K562 (cell line): ENCODE measurements around the gene TRMU. TPM values are rescaled to one million over a fixed set of nuclear protein-coding genes. Genes with fewer than 3 reads are reported as not detected.

Source experiments
- ATAC-seq: fragments of 200-7000 bp; cut with Tn5 transposase; 3 replicates; pipeline ENCODE4 v1.9.1; 2020; ENCODE audit warnings: moderate library complexity
- BruUV-seq: library from RNA; stranded (reverse); fragments of 400-500 nt; replicated peaks from 2 replicates; lab custom pipeline; 2021; lab: Mats Ljungman, UMichigan
- CTCF ChIA-PET: fragments of 300-600 bp; formaldehyde crosslinking; extraction: SDS; loops from one replicate; lab custom pipeline; 2021; ENCODE audit warnings: low intra/inter-chr PET ratio; lab: Yijun Ruan, JAX
- POLR2A ChIA-PET: fragments of 300-600, 350-650 bp; sonication (Branson Sonifier 250); formaldehyde crosslinking; extraction: SDS; loops from one replicate; lab custom pipeline; 2021; ENCODE audit warnings: antibody characterized with exemption, inconsistent platforms; lab: Yijun Ruan, JAX
- DNase-seq, 4 experiments: peaks; one replicate each; pipeline versions ENCODE4 v3.0.0 to v3.0.0-alpha.2; 2011 to 2018; ENCODE audit warnings: low spot score in 3 of 4, mixed read lengths in 3 of 4; ENCODE audit errors: extremely low read depth in 1 of 4
- FAIRE-seq: peaks from 2 replicates; lab custom pipeline; 2011; peaks lifted over from hg19 to GRCh38; lab: Jason Lieb, UNC
- H2AFZ ChIP-seq: 2 replicates; pipeline ENCODE4 v1.6.0; 2011; ENCODE audit warnings: low read depth, low read length, control low read depth, inconsistent platforms
- H3K27ac ChIP-seq: fragments of 200-600 bp; 3 replicates; pipeline ENCODE4 v1.8.0; 2011; ENCODE audit warnings: low read depth, mild to moderate bottlenecking, control low read depth, inconsistent platforms, low read length, moderate library complexity, mixed read lengths; ENCODE audit errors: extremely low read depth
- H3K27me3 ChIP-seq, 2 experiments: fragments of 300-600 bp in 1 of 2; 2 replicates in 1 of 2; 3 replicates in 1 of 2; pipeline versions ENCODE4 v1.6.0 to v1.8.0; 2011; ENCODE audit warnings: inconsistent platforms in 2 of 2, low read length in 2 of 2, mild to moderate bottlenecking in 1 of 2, mixed read lengths in 1 of 2, moderate library complexity in 1 of 2; ENCODE audit not compliant: control insufficient read depth in 2 of 2, insufficient read depth in 2 of 2
- H3K36me3 ChIP-seq: fragments of 300-600 bp; 3 replicates; pipeline ENCODE4 v1.8.0; 2011; ENCODE audit warnings: mild to moderate bottlenecking, low read length, inconsistent platforms; ENCODE audit not compliant: control insufficient read depth, insufficient read depth
- H3K4me1 ChIP-seq, 2 experiments: fragments of 200-600 bp in 1 of 2; replicated peaks in 1 of 2; 2 replicates in 1 of 2; 3 replicates in 1 of 2; pipeline versions ENCODE4 v1.5.1 to v1.8.0; 2011; ENCODE audit warnings: inconsistent platforms in 2 of 2, low read length in 2 of 2, mild to moderate bottlenecking in 1 of 2, mixed read lengths in 1 of 2, moderate library complexity in 1 of 2; ENCODE audit not compliant: control insufficient read depth in 2 of 2, insufficient read depth in 2 of 2
- H3K4me2 ChIP-seq: 2 replicates; pipeline ENCODE4 v1.6.1; 2011; ENCODE audit warnings: low read length, control low read depth, inconsistent platforms, mixed read lengths; ENCODE audit not compliant: insufficient read depth
- H3K4me3 ChIP-seq: fragments of 200-600 bp; sonication (generic), shearing (Covaris generic); 2 replicates; pipeline ENCODE4 v1.5.1; 2016; ENCODE audit warnings: control low read depth, inconsistent platforms
- H3K79me2 ChIP-seq: fragments of 200-600 bp; 3 replicates; pipeline ENCODE4 v1.8.0; 2011; ENCODE audit warnings: low read length, inconsistent platforms; ENCODE audit not compliant: control insufficient read depth, insufficient read depth
- H3K9ac ChIP-seq, 2 experiments: 2 replicates each; pipeline versions ENCODE4 v1.6.0 to v1.6.1; 2011; ENCODE audit warnings: low read depth in 2 of 2, low read length in 2 of 2, control low read depth in 1 of 2, inconsistent platforms in 1 of 2, mild to moderate bottlenecking in 1 of 2, mixed read lengths in 1 of 2; ENCODE audit not compliant: insufficient read depth in 1 of 2
- H3K9me1 ChIP-seq: one replicate; pipeline ENCODE4 v1.6.0; 2011; ENCODE audit warnings: inconsistent platforms, mild to moderate bottlenecking, low read length, moderate library complexity; ENCODE audit not compliant: control insufficient read depth, insufficient read depth
- H3K9me3 ChIP-seq: replicated peaks from 2 replicates; pipeline ENCODE4 v1.5.1; 2011; ENCODE audit warnings: low read depth, low read length, inconsistent platforms; ENCODE audit not compliant: control insufficient read depth, insufficient read depth
- H4K20me1 ChIP-seq: replicated peaks from 2 replicates; pipeline ENCODE4 v1.6.1; 2011; ENCODE audit warnings: low read length, inconsistent platforms, mixed read lengths; ENCODE audit not compliant: control insufficient read depth, insufficient read depth
- ARID2 ChIP-seq: fragments of 450-650 bp; IDR thresholded peaks from 2 replicates; pipeline ENCODE4 v1.6.1; 2017; ENCODE audit warnings: antibody characterized with exemption, mild to moderate bottlenecking
- FOXP1 ChIP-seq: sonication (generic); formaldehyde crosslinking; IDR thresholded peaks from 2 replicates; pipeline ENCODE4 v1.8.0; 2022; ENCODE audit warnings: mild to moderate bottlenecking, missing genetic modification reagents
- MCM5 ChIP-seq: fragments of 450-650 bp; IDR thresholded peaks from 2 replicates; pipeline ENCODE4 v1.6.1; 2016; ENCODE audit warnings: low read depth
- OTX1 ChIP-seq: fragments of 450-650 bp; formaldehyde crosslinking; IDR thresholded peaks from 2 replicates; pipeline ENCODE4 v1.4.0; 2022; ENCODE audit warnings: mild to moderate bottlenecking
- SIX5 ChIP-seq, 2 experiments: IDR thresholded peaks; 2 replicates each; pipeline ENCODE4 v1.6.1; 2011; ENCODE audit warnings: low read length in 2 of 2, borderline replicate concordance in 1 of 2, low read depth in 1 of 2, mild to moderate bottlenecking in 1 of 2, moderate library complexity in 1 of 2; ENCODE audit not compliant: insufficient read depth in 1 of 2
- TAL1 ChIP-seq: fragments of 450-650 bp; IDR thresholded peaks from 2 replicates; pipeline ENCODE4 v1.6.1; 2016; ENCODE audit warnings: mild to moderate bottlenecking
- TCF7L2 ChIP-seq: fragments of 150-350 bp; IDR thresholded peaks from 2 replicates; pipeline ENCODE4 v1.6.1; 2016; ENCODE audit warnings: low read depth, mild to moderate bottlenecking, low read length, moderate library complexity
- ZFP30 ChIP-seq: fragments of 250-450 bp; sonication (Bioruptor Pico); IDR thresholded peaks from 2 replicates; pipeline ENCODE4 v1.8.0; 2022; ENCODE audit warnings: moderate library complexity, mild to moderate bottlenecking, inconsistent platforms, borderline replicate concordance
- ZNF431 ChIP-seq: sonication (generic); formaldehyde crosslinking; IDR thresholded peaks from 2 replicates; pipeline ENCODE4 v1.8.0; 2022; ENCODE audit warnings: mild to moderate bottlenecking, missing genetic modification reagents
- ZNF589 ChIP-seq: fragments of 200-800 bp; sonication (Bioruptor generic); IDR thresholded peaks from 2 replicates; pipeline ENCODE4 v1.6.1; 2016; ENCODE audit warnings: low read depth, missing genetic modification characterization, missing compliant biosample characterization
- WGBS: fragments of 100-300 bp; shearing (Covaris generic); methylation state at CpG from one replicate; pipeline ENCODE4 v1.1.6; 2016; ENCODE audit warnings: low coverage, mixed read lengths; ENCODE audit not compliant: insufficient coverage; ENCODE audit errors: missing lambda C conversion rate; 5-methylcytosine and 5-hydroxymethylcytosine counted together
- in situ Hi-C: fragments of 300-500 bp; cut with MboI; formaldehyde crosslinking; loops from 4 replicates; pipeline ENCODE4 v1.15.0; 2018; ENCODE audit warnings: inconsistent platforms, mixed read lengths
- intact Hi-C: fragments of 100-400 bp; cut with micrococcal nuclease; formaldehyde crosslinking; loops from 2 replicates; pipeline ENCODE4 v1.14.2; 2022
- polyA plus RNA-seq, 8 experiments: library from polyadenylated mRNA; depleted of rRNA in 4 of 8; stranded (reverse) in 5 of 8; unstranded in 3 of 8; fragments of >200 nt; fragmentation: Nextera tagmentation in 2 of 8; fragmentation: Illumina TruSeq in 1 of 8; extraction: Ambion mirVana in 2 of 8; extraction: Trizol in 1 of 8; gene quantifications; 2 replicates each; pipeline versions ENCODE4 v1.2.1 to v1.2.3, GENCODE V29; 2011 to 2014; ENCODE audit warnings: inconsistent platforms in 1 of 8, missing spikeins in 1 of 8
- total RNA-seq, 7 experiments: library from RNA; depleted of rRNA in 6 of 7; stranded (reverse); fragments of >200 nt in 6 of 7; fragmentation: Illumina TruSeq in 2 of 7; extraction: Trizol in 2 of 7; gene quantifications; 2 replicates each; pipeline versions ENCODE4 v1.2.1 to v1.2.3, GENCODE V29; 2011 to 2021; ENCODE audit warnings: low replicate concordance in 1 of 7
- TF ChIP-seq, protein P1 (sequence below), 2 experiments: fragments of 450-650 bp; IDR thresholded peaks; 2 replicates each; pipeline ENCODE4 v1.6.1; 2018; ENCODE audit warnings: mild to moderate bottlenecking in 2 of 2, low read depth in 1 of 2; ENCODE audit not compliant: partially characterized antibody in 2 of 2
- TF ChIP-seq, protein P2 (sequence below), 3 experiments: fragments of 200-800 bp in 1 of 3; fragments of 250-450 bp in 1 of 3; fragments of 450-650 bp in 1 of 3; sonication (Bioruptor Pico) in 1 of 3; sonication (Bioruptor generic) in 1 of 3; formaldehyde crosslinking in 1 of 3; IDR thresholded peaks; 2 replicates each; pipeline versions ENCODE4 v1.6.1 to v1.8.0; 2016 to 2022; ENCODE audit warnings: mild to moderate bottlenecking in 2 of 3, missing genetic modification characterization in 2 of 3, missing compliant biosample characterization in 1 of 3, moderate library complexity in 1 of 3

The TRMU gene
- total and polyA plus RNA-seq, 9 of the 15 experiments (the other 6 are each of a cell fraction or from before 2014, with no cell fraction given), result 2.3 to 49.9 (median 35.3) TPM

DNA sequence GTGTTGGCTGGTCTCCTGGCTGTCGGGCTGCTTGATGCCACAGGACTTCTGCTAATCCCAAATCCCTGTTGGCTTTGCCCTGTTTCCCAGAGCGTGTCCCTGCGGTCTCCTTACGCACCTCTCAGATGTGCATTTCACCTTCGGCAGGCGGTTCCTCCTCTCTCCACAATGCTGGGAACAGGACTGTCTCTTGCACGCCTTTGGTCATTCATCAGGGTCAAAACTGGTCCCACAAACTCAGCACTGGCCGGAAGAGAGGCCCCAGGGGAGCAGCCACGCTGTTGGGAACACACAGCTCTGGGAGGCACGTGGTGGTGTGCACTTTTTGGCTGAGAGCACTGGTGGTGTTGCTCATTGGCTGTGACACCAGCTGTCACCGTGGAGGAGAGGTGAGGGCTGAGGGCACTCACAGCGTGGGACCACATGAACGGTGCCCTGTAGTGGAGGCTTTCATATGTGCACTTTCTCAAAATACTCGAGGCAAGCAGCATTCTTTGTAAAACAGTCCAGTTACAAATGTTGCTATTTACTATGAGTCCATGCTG, 15.3 kb upstream of the TRMU start (continued):
- TF ChIP-seq, protein P1, sequence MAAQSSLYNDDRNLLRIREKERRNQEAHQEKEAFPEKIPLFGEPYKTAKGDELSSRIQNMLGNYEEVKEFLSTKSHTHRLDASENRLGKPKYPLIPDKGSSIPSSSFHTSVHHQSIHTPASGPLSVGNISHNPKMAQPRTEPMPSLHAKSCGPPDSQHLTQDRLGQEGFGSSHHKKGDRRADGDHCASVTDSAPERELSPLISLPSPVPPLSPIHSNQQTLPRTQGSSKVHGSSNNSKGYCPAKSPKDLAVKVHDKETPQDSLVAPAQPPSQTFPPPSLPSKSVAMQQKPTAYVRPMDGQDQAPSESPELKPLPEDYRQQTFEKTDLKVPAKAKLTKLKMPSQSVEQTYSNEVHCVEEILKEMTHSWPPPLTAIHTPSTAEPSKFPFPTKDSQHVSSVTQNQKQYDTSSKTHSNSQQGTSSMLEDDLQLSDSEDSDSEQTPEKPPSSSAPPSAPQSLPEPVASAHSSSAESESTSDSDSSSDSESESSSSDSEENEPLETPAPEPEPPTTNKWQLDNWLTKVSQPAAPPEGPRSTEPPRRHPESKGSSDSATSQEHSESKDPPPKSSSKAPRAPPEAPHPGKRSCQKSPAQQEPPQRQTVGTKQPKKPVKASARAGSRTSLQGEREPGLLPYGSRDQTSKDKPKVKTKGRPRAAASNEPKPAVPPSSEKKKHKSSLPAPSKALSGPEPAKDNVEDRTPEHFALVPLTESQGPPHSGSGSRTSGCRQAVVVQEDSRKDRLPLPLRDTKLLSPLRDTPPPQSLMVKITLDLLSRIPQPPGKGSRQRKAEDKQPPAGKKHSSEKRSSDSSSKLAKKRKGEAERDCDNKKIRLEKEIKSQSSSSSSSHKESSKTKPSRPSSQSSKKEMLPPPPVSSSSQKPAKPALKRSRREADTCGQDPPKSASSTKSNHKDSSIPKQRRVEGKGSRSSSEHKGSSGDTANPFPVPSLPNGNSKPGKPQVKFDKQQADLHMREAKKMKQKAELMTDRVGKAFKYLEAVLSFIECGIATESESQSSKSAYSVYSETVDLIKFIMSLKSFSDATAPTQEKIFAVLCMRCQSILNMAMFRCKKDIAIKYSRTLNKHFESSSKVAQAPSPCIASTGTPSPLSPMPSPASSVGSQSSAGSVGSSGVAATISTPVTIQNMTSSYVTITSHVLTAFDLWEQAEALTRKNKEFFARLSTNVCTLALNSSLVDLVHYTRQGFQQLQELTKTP (IDR thresholded peaks at IDR 0.05; ENCODE audit: low read depth in 1 of 2, partially characterized antibody in 2 of 2), result no peak

DNA sequence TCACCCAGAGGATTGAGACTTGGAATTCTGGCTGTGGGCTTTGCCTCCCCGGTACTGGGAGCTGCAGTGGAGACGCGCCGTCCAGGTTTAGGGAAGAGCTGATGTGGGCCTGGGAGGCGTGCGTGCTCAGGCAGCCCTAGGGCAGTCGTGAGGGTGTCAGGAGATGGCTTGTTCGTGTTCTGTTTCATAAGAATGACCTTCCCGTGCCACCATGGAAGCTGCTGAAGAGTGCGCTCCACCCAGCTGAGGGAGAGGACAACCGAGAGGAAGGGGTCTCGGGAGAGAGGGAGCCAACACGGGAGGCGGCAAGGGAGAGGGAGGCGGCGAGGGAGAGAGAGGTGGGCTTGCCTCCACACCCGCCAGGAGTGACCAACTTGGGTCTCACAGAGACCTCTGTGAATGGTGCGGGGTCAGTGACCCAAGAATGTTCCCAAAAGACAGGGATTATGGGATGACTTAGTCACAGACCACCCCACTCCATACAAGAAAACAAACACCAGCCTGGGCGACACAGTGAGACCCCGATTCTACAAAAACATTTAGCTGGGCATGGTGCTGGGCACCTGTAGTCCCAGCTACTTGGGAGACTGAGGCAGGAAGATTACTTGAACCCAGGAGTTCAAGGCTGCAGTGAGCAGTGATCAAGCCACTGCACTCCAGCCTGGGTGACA, 14.7 kb upstream of the TRMU start:
- H2AFZ ChIP-seq, result no peak overlapping the region
- H3K4me3 ChIP-seq, result no peak overlapping the region
- ATAC-seq (no peak), DNase-seq (no peak), FAIRE-seq (no peak)
- in situ Hi-C loops (loop anchor here (25.0 kb wide), 1 partner anchor 309 kb away; no protein-coding TSS in a partner anchor), intact Hi-C loops (no loop called here)
- no peaks in the 10 kb centered on the region for H3K9me3 ChIP-seq
- CTCF ChIA-PET, result no interaction called here
- peaks cover 57% of the 10 kb centered on the region; the same call in 2 of the 3 replicates for H3K36me3 ChIP-seq
- H3K4me2 ChIP-seq, result no peak overlapping the region
- H3K4me1 ChIP-seq, result no peaks in the 10 kb centered on the region
- no peaks in the 10 kb centered on the region for H3K9me1 ChIP-seq
- BruUV-seq, result no TSS peak
- 96% methylated on average over 8 of the region's 20 CpGs for WGBS
- H3K9ac ChIP-seq, result no peak overlapping the region
- POLR2A ChIA-PET, result interaction anchor here (0.6 to 1.6 kb wide), 3 partner anchors 12 to 30 kb away, joined by 3 to 4 read pairs (median 3); no protein-coding TSS in a partner anchor
- no peak overlapping the region for H3K27ac ChIP-seq
- H3K27me3 ChIP-seq, result no peaks in the 10 kb centered on the region
- no peaks in the 10 kb centered on the region for H3K79me2 ChIP-seq
- no peaks in the 10 kb centered on the region for H4K20me1 ChIP-seq
- TF ChIP-seq OTX1 (CRISPR knock-in tag) (no peak), TCF7L2 (no peak), ZFP30 (CRISPR knock-in tag) (no peak), FOXP1 (CRISPR knock-in tag) (no peak), SIX5 (IDR thresholded peaks at IDR 0.05; ENCODE audit: borderline replicate concordance in 1 of 2, insufficient read depth in 1 of 2, low read depth in 1 of 2, low read length in 2 of 2) (no peak), ZNF589 (CRISPR knock-in tag) (no peak), ZNF431 (no peak), MCM5 (no peak), TAL1 (no peak), ARID2 (no peak)
- TF ChIP-seq, protein P2, sequence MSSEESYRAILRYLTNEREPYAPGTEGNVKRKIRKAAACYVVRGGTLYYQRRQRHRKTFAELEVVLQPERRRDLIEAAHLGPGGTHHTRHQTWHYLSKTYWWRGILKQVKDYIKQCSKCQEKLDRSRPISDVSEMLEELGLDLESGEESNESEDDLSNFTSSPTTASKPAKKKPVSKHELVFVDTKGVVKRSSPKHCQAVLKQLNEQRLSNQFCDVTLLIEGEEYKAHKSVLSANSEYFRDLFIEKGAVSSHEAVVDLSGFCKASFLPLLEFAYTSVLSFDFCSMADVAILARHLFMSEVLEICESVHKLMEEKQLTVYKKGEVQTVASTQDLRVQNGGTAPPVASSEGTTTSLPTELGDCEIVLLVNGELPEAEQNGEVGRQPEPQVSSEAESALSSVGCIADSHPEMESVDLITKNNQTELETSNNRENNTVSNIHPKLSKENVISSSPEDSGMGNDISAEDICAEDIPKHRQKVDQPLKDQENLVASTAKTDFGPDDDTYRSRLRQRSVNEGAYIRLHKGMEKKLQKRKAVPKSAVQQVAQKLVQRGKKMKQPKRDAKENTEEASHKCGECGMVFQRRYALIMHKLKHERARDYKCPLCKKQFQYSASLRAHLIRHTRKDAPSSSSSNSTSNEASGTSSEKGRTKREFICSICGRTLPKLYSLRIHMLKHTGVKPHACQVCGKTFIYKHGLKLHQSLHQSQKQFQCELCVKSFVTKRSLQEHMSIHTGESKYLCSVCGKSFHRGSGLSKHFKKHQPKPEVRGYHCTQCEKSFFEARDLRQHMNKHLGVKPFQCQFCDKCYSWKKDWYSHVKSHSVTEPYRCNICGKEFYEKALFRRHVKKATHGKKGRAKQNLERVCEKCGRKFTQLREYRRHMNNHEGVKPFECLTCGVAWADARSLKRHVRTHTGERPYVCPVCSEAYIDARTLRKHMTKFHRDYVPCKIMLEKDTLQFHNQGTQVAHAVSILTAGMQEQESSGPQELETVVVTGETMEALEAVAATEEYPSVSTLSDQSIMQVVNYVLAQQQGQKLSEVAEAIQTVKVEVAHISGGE (CRISPR knock-in tag; IDR thresholded peaks at IDR 0.05), result no peak
